SK-N-SH treated with all-trans-retinoic acid at 6 μM for 48 hours (cell line): ENCODE measurements around the gene RPRD2.

ENCODE experiments used
- ATAC-seq: fragments of 200-7000 bp; cut with Tn5 transposase; 3 replicates; pipeline ENCODE4 v1.9.1; 2020; ENCODE audit warnings: mild to moderate bottlenecking, moderate library complexity
- ARNTL ChIP-seq: fragments of 450-650 bp; formaldehyde crosslinking; IDR thresholded peaks from 2 replicates; pipeline ENCODE4 v1.5.0; 2020; ENCODE audit warnings: low read depth, mild to moderate bottlenecking, moderate library complexity, borderline replicate concordance
- CREB5 ChIP-seq: fragments of 250-450 bp; sonication (Bioruptor Pico); IDR thresholded peaks from 2 replicates; pipeline ENCODE4 v1.5.1; 2020; ENCODE audit warnings: low read depth, mild to moderate bottlenecking, moderate library complexity
- CSDC2 ChIP-seq: fragments of 250-450 bp; sonication (Bioruptor Pico); IDR thresholded peaks from 2 replicates; pipeline ENCODE4 v1.5.0; 2020; ENCODE audit warnings: mild to moderate bottlenecking, moderate library complexity
- CSRNP3 ChIP-seq: fragments of 250-450 bp; sonication (Bioruptor Pico); IDR thresholded peaks from 2 replicates; pipeline ENCODE4 v1.5.1; 2021; ENCODE audit warnings: mild to moderate bottlenecking, moderate library complexity
- ESRRG ChIP-seq: fragments of 250-450 bp; sonication (Bioruptor Pico); IDR thresholded peaks from 2 replicates; pipeline ENCODE4 v1.6.1; 2021; ENCODE audit warnings: mild to moderate bottlenecking
- GLIS3 ChIP-seq: fragments of 250-450 bp; sonication (Bioruptor Pico); IDR thresholded peaks from 2 replicates; pipeline ENCODE4 v1.5.0; 2020; ENCODE audit warnings: mild to moderate bottlenecking, moderate library complexity
- OSR1 ChIP-seq: fragments of 250-450 bp; sonication (Bioruptor Pico); IDR thresholded peaks from 2 replicates; pipeline ENCODE4 v1.8.0; 2022; ENCODE audit warnings: moderate library complexity, mild to moderate bottlenecking, inconsistent platforms
- POU6F1 ChIP-seq: fragments of 250-450 bp; sonication (Bioruptor Pico); IDR thresholded peaks from 2 replicates; pipeline ENCODE4 v1.8.0; 2021; ENCODE audit warnings: low read depth, mild to moderate bottlenecking, moderate library complexity, borderline replicate concordance
- PPARA ChIP-seq: fragments of 250-450 bp; sonication (Bioruptor Pico); IDR thresholded peaks from 2 replicates; pipeline ENCODE4 v1.5.0; 2020; ENCODE audit warnings: mild to moderate bottlenecking, borderline replicate concordance
- RARB ChIP-seq: fragments of 250-450 bp; sonication (Bioruptor Pico); IDR thresholded peaks from 2 replicates; pipeline ENCODE4 v1.8.0; 2021; ENCODE audit warnings: mild to moderate bottlenecking, moderate library complexity
- SNAI2 ChIP-seq: fragments of 250-450 bp; sonication (Bioruptor Pico); IDR thresholded peaks from 2 replicates; pipeline ENCODE4 v1.5.0; 2020; ENCODE audit warnings: mild to moderate bottlenecking, moderate library complexity
- TOX ChIP-seq: fragments of 250-450 bp; sonication (Bioruptor Pico); IDR thresholded peaks from 2 replicates; pipeline ENCODE4 v1.8.0; 2021; ENCODE audit warnings: mild to moderate bottlenecking, moderate library complexity, borderline replicate concordance
- ZC3H10 ChIP-seq: fragments of 250-450 bp; sonication (Bioruptor Pico); IDR thresholded peaks from 2 replicates; pipeline ENCODE4 v1.5.1; 2021; ENCODE audit warnings: mild to moderate bottlenecking, moderate library complexity
- ZFP3 ChIP-seq: fragments of 250-450 bp; sonication (Bioruptor Pico); IDR thresholded peaks from 2 replicates; pipeline ENCODE4 v1.5.0; 2020; ENCODE audit warnings: mild to moderate bottlenecking, moderate library complexity
- ZFP30 ChIP-seq: fragments of 450-650 bp; formaldehyde crosslinking; IDR thresholded peaks from 2 replicates; pipeline ENCODE4 v1.5.0; 2022; ENCODE audit warnings: mild to moderate bottlenecking, moderate library complexity
- ZNF565 ChIP-seq: fragments of 450-650 bp; formaldehyde crosslinking; conservative IDR thresholded peaks from 2 replicates; pipeline ENCODE4 v1.5.0; 2020; ENCODE audit warnings: low read depth, mild to moderate bottlenecking, moderate library complexity
- ZNF8 ChIP-seq: fragments of 450-650 bp; formaldehyde crosslinking; IDR thresholded peaks from 2 replicates; pipeline ENCODE4 v1.5.0; 2020; ENCODE audit warnings: mild to moderate bottlenecking, moderate library complexity
- TF ChIP-seq, protein P1 (sequence below): fragments of 250-450 bp; sonication (Bioruptor Pico); IDR thresholded peaks from 2 replicates; pipeline ENCODE4 v1.8.0; 2020; ENCODE audit warnings: mild to moderate bottlenecking, moderate library complexity, borderline replicate concordance
- TF ChIP-seq, protein P2 (sequence below): fragments of 250-450 bp; sonication (Bioruptor Pico); IDR thresholded peaks from 2 replicates; pipeline ENCODE4 v1.5.0; 2020; ENCODE audit warnings: mild to moderate bottlenecking, moderate library complexity

Gene RPRD2

GRCh38 chr1:150516616-150517015 lies 152.7 kb downstream of the RPRD2 start:
- no peak for ATAC-seq
- TF ChIP-seq ZNF565 (CRISPR knock-in tag) (no peak), ESRRG (CRISPR knock-in tag) (no peak), ZNF8 (CRISPR knock-in tag) (no peak), CREB5 (CRISPR knock-in tag) (no peak), TOX (no peak), ZFP3 (no peak), GLIS3 (CRISPR knock-in tag) (no peak), PPARA (no peak), POU6F1 (CRISPR knock-in tag) (no peak)
- TF ChIP-seq, protein P1, sequence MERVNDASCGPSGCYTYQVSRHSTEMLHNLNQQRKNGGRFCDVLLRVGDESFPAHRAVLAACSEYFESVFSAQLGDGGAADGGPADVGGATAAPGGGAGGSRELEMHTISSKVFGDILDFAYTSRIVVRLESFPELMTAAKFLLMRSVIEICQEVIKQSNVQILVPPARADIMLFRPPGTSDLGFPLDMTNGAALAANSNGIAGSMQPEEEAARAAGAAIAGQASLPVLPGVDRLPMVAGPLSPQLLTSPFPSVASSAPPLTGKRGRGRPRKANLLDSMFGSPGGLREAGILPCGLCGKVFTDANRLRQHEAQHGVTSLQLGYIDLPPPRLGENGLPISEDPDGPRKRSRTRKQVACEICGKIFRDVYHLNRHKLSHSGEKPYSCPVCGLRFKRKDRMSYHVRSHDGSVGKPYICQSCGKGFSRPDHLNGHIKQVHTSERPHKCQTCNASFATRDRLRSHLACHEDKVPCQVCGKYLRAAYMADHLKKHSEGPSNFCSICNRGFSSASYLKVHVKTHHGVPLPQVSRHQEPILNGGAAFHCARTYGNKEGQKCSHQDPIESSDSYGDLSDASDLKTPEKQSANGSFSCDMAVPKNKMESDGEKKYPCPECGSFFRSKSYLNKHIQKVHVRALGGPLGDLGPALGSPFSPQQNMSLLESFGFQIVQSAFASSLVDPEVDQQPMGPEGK (CRISPR knock-in tag), result no peak

GRCh38 chr1:150521196-150521968 lies 157.4 kb downstream of the RPRD2 start:
- TF ChIP-seq RARB (CRISPR knock-in tag) (no peak), ZNF8 (CRISPR knock-in tag) (no peak), ARNTL (CRISPR knock-in tag) (no peak), OSR1 (no peak), POU6F1 (CRISPR knock-in tag) (no peak), SNAI2 (CRISPR knock-in tag) (no peak)
- TF ChIP-seq, protein P1 (CRISPR knock-in tag), result no peak

DNA sequence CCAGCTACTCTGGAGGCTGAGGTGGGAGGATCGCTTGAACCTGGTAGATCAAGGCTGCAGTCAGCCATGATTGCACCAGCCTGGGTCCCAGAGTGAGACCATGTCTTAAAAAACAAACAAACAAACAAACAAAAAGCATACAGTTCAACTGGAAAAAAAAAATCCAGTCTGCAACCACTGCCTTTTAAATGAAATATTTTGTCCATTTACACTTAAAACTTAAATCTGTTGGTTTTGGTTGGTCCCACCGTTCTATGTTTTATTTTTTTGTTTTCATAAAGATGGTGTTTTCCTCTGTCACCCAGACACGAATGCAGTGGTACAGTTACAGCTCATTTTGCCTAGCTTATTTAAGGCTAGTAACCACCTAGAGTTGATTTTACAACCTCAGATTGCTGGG lies 161.4 kb downstream of the RPRD2 start:
- no peak for TF ChIP-seq CSRNP3 (CRISPR knock-in tag)
- no peak for TF ChIP-seq ZFP30 (CRISPR knock-in tag)
- TF ChIP-seq PPARA, result no peak
- no peak for TF ChIP-seq CSDC2 (CRISPR knock-in tag)
- no peak for TF ChIP-seq ZC3H10 (CRISPR knock-in tag)
- no peak for TF ChIP-seq OSR1
- TF ChIP-seq RARB (CRISPR knock-in tag), result no peak
- TF ChIP-seq, protein P2, sequence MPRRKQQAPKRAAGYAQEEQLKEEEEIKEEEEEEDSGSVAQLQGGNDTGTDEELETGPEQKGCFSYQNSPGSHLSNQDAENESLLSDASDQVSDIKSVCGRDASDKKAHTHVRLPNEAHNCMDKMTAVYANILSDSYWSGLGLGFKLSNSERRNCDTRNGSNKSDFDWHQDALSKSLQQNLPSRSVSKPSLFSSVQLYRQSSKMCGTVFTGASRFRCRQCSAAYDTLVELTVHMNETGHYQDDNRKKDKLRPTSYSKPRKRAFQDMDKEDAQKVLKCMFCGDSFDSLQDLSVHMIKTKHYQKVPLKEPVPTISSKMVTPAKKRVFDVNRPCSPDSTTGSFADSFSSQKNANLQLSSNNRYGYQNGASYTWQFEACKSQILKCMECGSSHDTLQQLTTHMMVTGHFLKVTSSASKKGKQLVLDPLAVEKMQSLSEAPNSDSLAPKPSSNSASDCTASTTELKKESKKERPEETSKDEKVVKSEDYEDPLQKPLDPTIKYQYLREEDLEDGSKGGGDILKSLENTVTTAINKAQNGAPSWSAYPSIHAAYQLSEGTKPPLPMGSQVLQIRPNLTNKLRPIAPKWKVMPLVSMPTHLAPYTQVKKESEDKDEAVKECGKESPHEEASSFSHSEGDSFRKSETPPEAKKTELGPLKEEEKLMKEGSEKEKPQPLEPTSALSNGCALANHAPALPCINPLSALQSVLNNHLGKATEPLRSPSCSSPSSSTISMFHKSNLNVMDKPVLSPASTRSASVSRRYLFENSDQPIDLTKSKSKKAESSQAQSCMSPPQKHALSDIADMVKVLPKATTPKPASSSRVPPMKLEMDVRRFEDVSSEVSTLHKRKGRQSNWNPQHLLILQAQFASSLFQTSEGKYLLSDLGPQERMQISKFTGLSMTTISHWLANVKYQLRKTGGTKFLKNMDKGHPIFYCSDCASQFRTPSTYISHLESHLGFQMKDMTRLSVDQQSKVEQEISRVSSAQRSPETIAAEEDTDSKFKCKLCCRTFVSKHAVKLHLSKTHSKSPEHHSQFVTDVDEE, result no peak
- TF ChIP-seq ZFP3, result no peak
- no peak for TF ChIP-seq ARNTL (CRISPR knock-in tag)
- no peak for ATAC-seq

More at GRCh38 chr1:150521196-150521968, 157.4 kb downstream of the RPRD2 start:
- ATAC-seq, result no peak
